K562 (cell line): ENCODE data around the gene SPTBN5. TPM values are rescaled to one million over a fixed set of nuclear protein-coding genes. Genes with fewer than 3 reads are reported as not detected.

Experiments
- ARHGAP35 ChIP-seq: fragments of 450-650 bp; IDR thresholded peaks from 2 replicates; pipeline ENCODE4 v1.6.1; 2018; ENCODE audit not compliant: partially characterized antibody
- HDAC2 ChIP-seq: fragments of 450-650 bp; IDR thresholded peaks from 2 replicates; pipeline ENCODE4 v1.6.1; 2016; ENCODE audit warnings: mild to moderate bottlenecking
- L3MBTL2 ChIP-seq: fragments of 450-650 bp; IDR thresholded peaks from 2 replicates; pipeline ENCODE4 v1.6.1; 2016; ENCODE audit warnings: mild to moderate bottlenecking, moderate library complexity
- POLR2A ChIP-seq: fragments of 450-650 bp; conservative IDR thresholded peaks from 2 replicates; pipeline ENCODE4 v1.6.1; 2016
- ZNF134 ChIP-seq: fragments of 250-450 bp; sonication (Bioruptor Pico); conservative IDR thresholded peaks from 2 replicates; pipeline ENCODE4 v1.4.0; 2020
- polyA plus RNA-seq, 8 experiments: library from polyadenylated mRNA; depleted of rRNA in 4 of 8; stranded (reverse) in 5 of 8; unstranded in 3 of 8; fragments of >200 nt; fragmentation: Nextera tagmentation in 2 of 8; fragmentation: Illumina TruSeq in 1 of 8; extraction: Ambion mirVana in 2 of 8; extraction: Trizol in 1 of 8; gene quantifications; 2 replicates each; pipeline versions ENCODE4 v1.2.1 to v1.2.3, GENCODE V29; 2011 to 2014; ENCODE audit warnings: inconsistent platforms in 1 of 8, missing spikeins in 1 of 8
- total RNA-seq, 7 experiments: library from RNA; depleted of rRNA in 6 of 7; stranded (reverse); fragments of >200 nt in 6 of 7; fragmentation: Illumina TruSeq in 2 of 7; extraction: Trizol in 2 of 7; gene quantifications; 2 replicates each; pipeline versions ENCODE4 v1.2.1 to v1.2.3, GENCODE V29; 2011 to 2021; ENCODE audit warnings: low replicate concordance in 1 of 7
- TF ChIP-seq, protein P1 (sequence below): fragments of 250-450 bp; sonication (Bioruptor Pico); IDR thresholded peaks from 2 replicates; pipeline ENCODE4 v1.4.0; 2020
- TF ChIP-seq, protein P2 (sequence below): sonication (generic); formaldehyde crosslinking; IDR thresholded peaks from 2 replicates; pipeline ENCODE4 v1.8.0; 2022; ENCODE audit warnings: mild to moderate bottlenecking, missing genetic modification reagents
- TF ChIP-seq, protein P3 (sequence below): fragments of 450-650 bp; conservative IDR thresholded peaks from 2 replicates; pipeline ENCODE4 v1.6.1; 2016; ENCODE audit warnings: missing genetic modification characterization, low read depth, mild to moderate bottlenecking, missing compliant biosample characterization, moderate library complexity
- TF ChIP-seq, protein P4 (sequence below): fragments of 200-400 bp; formaldehyde crosslinking; IDR thresholded peaks from 2 replicates; pipeline ENCODE4 v1.6.1; 2017; ENCODE audit warnings: mild to moderate bottlenecking, low read depth, low read length, moderate library complexity

SPTBN5 gene
- total and polyA plus RNA-seq, 9 of the 15 experiments (the other 6 are each of a cell fraction or from before 2014, with no cell fraction given) = 0.02 TPM; not detected in 8

DNA sequence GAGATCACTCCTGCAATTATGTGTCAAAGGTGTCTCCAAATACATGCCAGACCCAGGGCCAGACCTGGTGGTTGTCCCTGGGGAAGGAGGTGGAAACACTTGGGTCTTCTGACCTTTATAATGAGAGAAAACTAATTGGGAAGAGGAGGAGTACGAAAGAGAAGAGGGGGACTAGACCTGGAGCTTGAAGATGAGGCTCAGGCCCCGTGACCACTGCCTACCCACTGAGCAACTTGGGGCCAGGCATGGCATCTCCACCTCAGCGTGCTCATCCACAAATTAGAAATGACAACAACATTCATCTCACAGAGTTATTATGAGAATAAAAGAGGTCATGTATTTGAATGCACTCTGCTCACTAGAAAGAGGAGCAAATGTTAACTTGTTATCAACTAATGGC lies 19.4 kb upstream of the SPTBN5 start (continued):
- TF ChIP-seq, protein P1, sequence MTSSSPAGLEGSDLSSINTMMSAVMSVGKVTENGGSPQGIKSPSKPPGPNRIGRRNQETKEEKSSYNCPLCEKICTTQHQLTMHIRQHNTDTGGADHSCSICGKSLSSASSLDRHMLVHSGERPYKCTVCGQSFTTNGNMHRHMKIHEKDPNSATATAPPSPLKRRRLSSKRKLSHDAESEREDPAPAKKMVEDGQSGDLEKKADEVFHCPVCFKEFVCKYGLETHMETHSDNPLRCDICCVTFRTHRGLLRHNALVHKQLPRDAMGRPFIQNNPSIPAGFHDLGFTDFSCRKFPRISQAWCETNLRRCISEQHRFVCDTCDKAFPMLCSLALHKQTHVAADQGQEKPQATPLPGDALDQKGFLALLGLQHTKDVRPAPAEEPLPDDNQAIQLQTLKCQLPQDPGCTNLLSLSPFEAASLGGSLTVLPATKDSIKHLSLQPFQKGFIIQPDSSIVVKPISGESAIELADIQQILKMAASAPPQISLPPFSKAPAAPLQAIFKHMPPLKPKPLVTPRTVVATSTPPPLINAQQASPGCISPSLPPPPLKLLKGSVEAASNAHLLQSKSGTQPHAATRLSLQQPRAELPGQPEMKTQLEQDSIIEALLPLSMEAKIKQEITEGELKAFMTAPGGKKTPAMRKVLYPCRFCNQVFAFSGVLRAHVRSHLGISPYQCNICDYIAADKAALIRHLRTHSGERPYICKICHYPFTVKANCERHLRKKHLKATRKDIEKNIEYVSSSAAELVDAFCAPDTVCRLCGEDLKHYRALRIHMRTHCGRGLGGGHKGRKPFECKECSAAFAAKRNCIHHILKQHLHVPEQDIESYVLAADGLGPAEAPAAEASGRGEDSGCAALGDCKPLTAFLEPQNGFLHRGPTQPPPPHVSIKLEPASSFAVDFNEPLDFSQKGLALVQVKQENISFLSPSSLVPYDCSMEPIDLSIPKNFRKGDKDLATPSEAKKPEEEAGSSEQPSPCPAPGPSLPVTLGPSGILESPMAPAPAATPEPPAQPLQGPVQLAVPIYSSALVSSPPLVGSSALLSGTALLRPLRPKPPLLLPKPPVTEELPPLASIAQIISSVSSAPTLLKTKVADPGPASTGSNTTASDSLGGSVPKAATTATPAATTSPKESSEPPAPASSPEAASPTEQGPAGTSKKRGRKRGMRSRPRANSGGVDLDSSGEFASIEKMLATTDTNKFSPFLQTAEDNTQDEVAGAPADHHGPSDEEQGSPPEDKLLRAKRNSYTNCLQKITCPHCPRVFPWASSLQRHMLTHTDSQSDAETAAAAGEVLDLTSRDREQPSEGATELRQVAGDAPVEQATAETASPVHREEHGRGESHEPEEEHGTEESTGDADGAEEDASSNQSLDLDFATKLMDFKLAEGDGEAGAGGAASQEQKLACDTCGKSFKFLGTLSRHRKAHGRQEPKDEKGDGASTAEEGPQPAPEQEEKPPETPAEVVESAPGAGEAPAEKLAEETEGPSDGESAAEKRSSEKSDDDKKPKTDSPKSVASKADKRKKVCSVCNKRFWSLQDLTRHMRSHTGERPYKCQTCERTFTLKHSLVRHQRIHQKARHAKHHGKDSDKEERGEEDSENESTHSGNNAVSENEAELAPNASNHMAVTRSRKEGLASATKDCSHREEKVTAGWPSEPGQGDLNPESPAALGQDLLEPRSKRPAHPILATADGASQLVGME = no peak
- TF ChIP-seq, protein P2, sequence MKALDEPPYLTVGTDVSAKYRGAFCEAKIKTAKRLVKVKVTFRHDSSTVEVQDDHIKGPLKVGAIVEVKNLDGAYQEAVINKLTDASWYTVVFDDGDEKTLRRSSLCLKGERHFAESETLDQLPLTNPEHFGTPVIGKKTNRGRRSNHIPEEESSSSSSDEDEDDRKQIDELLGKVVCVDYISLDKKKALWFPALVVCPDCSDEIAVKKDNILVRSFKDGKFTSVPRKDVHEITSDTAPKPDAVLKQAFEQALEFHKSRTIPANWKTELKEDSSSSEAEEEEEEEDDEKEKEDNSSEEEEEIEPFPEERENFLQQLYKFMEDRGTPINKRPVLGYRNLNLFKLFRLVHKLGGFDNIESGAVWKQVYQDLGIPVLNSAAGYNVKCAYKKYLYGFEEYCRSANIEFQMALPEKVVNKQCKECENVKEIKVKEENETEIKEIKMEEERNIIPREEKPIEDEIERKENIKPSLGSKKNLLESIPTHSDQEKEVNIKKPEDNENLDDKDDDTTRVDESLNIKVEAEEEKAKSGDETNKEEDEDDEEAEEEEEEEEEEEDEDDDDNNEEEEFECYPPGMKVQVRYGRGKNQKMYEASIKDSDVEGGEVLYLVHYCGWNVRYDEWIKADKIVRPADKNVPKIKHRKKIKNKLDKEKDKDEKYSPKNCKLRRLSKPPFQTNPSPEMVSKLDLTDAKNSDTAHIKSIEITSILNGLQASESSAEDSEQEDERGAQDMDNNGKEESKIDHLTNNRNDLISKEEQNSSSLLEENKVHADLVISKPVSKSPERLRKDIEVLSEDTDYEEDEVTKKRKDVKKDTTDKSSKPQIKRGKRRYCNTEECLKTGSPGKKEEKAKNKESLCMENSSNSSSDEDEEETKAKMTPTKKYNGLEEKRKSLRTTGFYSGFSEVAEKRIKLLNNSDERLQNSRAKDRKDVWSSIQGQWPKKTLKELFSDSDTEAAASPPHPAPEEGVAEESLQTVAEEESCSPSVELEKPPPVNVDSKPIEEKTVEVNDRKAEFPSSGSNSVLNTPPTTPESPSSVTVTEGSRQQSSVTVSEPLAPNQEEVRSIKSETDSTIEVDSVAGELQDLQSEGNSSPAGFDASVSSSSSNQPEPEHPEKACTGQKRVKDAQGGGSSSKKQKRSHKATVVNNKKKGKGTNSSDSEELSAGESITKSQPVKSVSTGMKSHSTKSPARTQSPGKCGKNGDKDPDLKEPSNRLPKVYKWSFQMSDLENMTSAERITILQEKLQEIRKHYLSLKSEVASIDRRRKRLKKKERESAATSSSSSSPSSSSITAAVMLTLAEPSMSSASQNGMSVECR (CRISPR knock-in tag) = no peak
- TF ChIP-seq POLR2A = no peak
- TF ChIP-seq L3MBTL2 = no peak
- TF ChIP-seq, protein P3, sequence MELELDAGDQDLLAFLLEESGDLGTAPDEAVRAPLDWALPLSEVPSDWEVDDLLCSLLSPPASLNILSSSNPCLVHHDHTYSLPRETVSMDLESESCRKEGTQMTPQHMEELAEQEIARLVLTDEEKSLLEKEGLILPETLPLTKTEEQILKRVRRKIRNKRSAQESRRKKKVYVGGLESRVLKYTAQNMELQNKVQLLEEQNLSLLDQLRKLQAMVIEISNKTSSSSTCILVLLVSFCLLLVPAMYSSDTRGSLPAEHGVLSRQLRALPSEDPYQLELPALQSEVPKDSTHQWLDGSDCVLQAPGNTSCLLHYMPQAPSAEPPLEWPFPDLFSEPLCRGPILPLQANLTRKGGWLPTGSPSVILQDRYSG (tag) = no peak
- no peak for TF ChIP-seq ZNF134 (CRISPR knock-in tag)
- TF ChIP-seq, protein P4, sequence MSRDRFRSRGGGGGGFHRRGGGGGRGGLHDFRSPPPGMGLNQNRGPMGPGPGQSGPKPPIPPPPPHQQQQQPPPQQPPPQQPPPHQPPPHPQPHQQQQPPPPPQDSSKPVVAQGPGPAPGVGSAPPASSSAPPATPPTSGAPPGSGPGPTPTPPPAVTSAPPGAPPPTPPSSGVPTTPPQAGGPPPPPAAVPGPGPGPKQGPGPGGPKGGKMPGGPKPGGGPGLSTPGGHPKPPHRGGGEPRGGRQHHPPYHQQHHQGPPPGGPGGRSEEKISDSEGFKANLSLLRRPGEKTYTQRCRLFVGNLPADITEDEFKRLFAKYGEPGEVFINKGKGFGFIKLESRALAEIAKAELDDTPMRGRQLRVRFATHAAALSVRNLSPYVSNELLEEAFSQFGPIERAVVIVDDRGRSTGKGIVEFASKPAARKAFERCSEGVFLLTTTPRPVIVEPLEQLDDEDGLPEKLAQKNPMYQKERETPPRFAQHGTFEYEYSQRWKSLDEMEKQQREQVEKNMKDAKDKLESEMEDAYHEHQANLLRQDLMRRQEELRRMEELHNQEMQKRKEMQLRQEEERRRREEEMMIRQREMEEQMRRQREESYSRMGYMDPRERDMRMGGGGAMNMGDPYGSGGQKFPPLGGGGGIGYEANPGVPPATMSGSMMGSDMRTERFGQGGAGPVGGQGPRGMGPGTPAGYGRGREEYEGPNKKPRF = no peak
- TF ChIP-seq HDAC2 = no peak
- no peak for TF ChIP-seq ARHGAP35
